Adrenal gland (tissue), 5 donors: ENCODE data around the gene TMCO6.

Experiments
- POLR2A ChIP-seq, 2 donors: fragments of 450-650 bp; IDR thresholded peaks; one replicate each; pipeline ENCODE4 v1.6.1; 2017; ENCODE audit warnings: antibody characterized with exemption in 2 of 2, mild to moderate bottlenecking in 2 of 2, moderate library complexity in 1 of 2
- TF ChIP-seq, protein P1 (sequence below), 6 experiments: fragments of 450-650 bp in 4 of 6; fragments of 200-600 bp in 2 of 6; sonication (generic) in 1 of 6; IDR thresholded peaks; 1 replicate in 5 of 6; 2 replicates in 1 of 6; pipeline versions ENCODE4 v1.5.1 to v1.8.0; 2016 to 2021; ENCODE audit warnings: antibody characterized with exemption in 6 of 6, mild to moderate bottlenecking in 2 of 6, moderate library complexity in 1 of 6
- donor health status: DM: no; HTN: no; CAD: no.

- TF ChIP-seq, protein P1, sequence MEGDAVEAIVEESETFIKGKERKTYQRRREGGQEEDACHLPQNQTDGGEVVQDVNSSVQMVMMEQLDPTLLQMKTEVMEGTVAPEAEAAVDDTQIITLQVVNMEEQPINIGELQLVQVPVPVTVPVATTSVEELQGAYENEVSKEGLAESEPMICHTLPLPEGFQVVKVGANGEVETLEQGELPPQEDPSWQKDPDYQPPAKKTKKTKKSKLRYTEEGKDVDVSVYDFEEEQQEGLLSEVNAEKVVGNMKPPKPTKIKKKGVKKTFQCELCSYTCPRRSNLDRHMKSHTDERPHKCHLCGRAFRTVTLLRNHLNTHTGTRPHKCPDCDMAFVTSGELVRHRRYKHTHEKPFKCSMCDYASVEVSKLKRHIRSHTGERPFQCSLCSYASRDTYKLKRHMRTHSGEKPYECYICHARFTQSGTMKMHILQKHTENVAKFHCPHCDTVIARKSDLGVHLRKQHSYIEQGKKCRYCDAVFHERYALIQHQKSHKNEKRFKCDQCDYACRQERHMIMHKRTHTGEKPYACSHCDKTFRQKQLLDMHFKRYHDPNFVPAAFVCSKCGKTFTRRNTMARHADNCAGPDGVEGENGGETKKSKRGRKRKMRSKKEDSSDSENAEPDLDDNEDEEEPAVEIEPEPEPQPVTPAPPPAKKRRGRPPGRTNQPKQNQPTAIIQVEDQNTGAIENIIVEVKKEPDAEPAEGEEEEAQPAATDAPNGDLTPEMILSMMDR (IDR thresholded peaks at IDR 0.05): no peak
- TF ChIP-seq POLR2A (IDR thresholded peaks at IDR 0.05): peak; percentile 3 to 45
These were observed 6.8 kb upstream of the TMCO6 start for GRCh38 chr5:140632366-140633020.
